ENCODE results near the gene SPATA24. TPM values are rescaled to one million over a fixed set of nuclear protein-coding genes. Genes with fewer than 3 reads are reported as not detected.

Gene SPATA24
- polyA plus RNA-seq, 3 donors = 1.6 to 3.5 (median 3.2) TPM

- no peak overlapping the region for H3K4me3 ChIP-seq (replicated peaks in 1 of 3; ENCODE audit: low read depth in 2 of 3, low read length in 3 of 3)
- H3K4me3 Mint-ChIP-seq = no peak overlapping the region
- 100% methylated on average over 2 of the region's 7 CpGs for WGBS (ENCODE audit: insufficient coverage)
- peaks cover 0 to 2% (median 0%) of the 10 kb centered on the region in 3 donors for H3K27me3 Mint-ChIP-seq (ENCODE audit: low read depth in 3 of 3)
- intact Hi-C loops (cut with micrococcal nuclease) = no loop called here
- TF ChIP-seq, protein P1, sequence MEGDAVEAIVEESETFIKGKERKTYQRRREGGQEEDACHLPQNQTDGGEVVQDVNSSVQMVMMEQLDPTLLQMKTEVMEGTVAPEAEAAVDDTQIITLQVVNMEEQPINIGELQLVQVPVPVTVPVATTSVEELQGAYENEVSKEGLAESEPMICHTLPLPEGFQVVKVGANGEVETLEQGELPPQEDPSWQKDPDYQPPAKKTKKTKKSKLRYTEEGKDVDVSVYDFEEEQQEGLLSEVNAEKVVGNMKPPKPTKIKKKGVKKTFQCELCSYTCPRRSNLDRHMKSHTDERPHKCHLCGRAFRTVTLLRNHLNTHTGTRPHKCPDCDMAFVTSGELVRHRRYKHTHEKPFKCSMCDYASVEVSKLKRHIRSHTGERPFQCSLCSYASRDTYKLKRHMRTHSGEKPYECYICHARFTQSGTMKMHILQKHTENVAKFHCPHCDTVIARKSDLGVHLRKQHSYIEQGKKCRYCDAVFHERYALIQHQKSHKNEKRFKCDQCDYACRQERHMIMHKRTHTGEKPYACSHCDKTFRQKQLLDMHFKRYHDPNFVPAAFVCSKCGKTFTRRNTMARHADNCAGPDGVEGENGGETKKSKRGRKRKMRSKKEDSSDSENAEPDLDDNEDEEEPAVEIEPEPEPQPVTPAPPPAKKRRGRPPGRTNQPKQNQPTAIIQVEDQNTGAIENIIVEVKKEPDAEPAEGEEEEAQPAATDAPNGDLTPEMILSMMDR (IDR thresholded peaks at IDR 0.05) = no peak
- no peaks in the 10 kb centered on the region for H4K20me1 ChIP-seq (ENCODE audit: insufficient read depth, low read length)
- no peaks in the 10 kb centered on the region for H3K79me2 ChIP-seq (ENCODE audit: insufficient read depth, low read length)
- H3K9ac ChIP-seq (ENCODE audit: insufficient read depth, low read length, poor library complexity, severe bottlenecking) = no peak overlapping the region
- H3K4me1 Mint-ChIP-seq = peaks cover 17% of the 10 kb centered on the region
- no peaks in the 10 kb centered on the region for H3K36me3 ChIP-seq (replicated peaks in 1 of 2; ENCODE audit: control insufficient read depth in 1 of 2, insufficient read depth in 2 of 2, low read length in 2 of 2)
- no peaks in the 10 kb centered on the region for H3K36me3 Mint-ChIP-seq
- no peak overlapping the region for H2AFZ ChIP-seq (ENCODE audit: insufficient read depth, low read depth, low read length, poor library complexity, severe bottlenecking)
- H3K4me2 ChIP-seq (replicated peaks; ENCODE audit: extremely low read depth, low read length, poor library complexity, severe bottlenecking) = no peak overlapping the region
- peaks cover 9 to 11% of the 10 kb centered on the region in 2 donors for H3K4me1 ChIP-seq (ENCODE audit: control insufficient read depth in 1 of 2, insufficient read depth in 2 of 2, low read length in 2 of 2)
- no peak for DNase-seq
- no peak overlapping the region for H3K27ac ChIP-seq (ENCODE audit: low read depth in 1 of 2, low read length in 2 of 2)
- H3K27me3 ChIP-seq (ENCODE audit: control insufficient read depth in 2 of 2, insufficient read depth in 2 of 2, low read length in 2 of 2) = no peaks in the 10 kb centered on the region
- H3K9me3 Mint-ChIP-seq = peaks cover 0 to 1% (median 0%) of the 10 kb centered on the region in 7 donors
- H3K9me3 ChIP-seq (replicated peaks in 1 of 2; ENCODE audit: control insufficient read depth in 1 of 2, insufficient read depth in 1 of 2, low read length in 2 of 2) = no peaks in the 10 kb centered on the region
- no peak overlapping the region for H3K27ac Mint-ChIP-seq
Observed at GRCh38 chr5:139408191-139408590, 4.3 kb upstream of the SPATA24 start.

DNA sequence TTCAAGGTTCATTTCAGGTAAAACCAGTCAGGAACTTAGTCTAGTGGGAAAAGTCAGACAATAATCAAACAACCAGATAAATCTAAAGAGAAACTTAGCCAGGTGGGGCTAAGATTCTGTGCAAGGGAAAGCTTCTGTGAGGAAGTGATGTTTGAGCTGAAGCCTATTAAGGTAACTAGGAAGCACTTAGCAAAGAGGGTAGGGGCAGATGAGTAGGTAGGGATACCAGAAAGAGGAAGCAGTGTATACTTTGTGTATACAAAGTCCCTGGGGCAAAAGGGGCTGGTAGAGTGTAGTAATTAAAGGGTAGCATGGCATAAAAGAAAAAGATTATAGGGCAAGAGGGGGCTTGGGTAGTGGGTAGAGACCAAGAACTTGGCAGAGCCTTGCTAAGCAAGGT lies 3.6 kb upstream of the SPATA24 start:
- Mint-ChIP-seq H3K27ac (peak overlapping the region in 1 of 7 donors; percentile 52), H3K27me3 (ENCODE audit: low read depth in 3 of 3) (peaks cover 0 to 2% (median 0%) of the 10 kb centered on the region in 3 donors), H3K9me3 (peaks cover 0 to 1% (median 0%) of the 10 kb centered on the region in 7 donors), H3K36me3 (no peaks in the 10 kb centered on the region), H3K4me3 (no peak overlapping the region), H3K4me1 (peaks cover 23% of the 10 kb centered on the region)
- no peak overlapping the region for H3K4me3 ChIP-seq (replicated peaks in 1 of 3; ENCODE audit: low read depth in 2 of 3, low read length in 3 of 3)
- TF ChIP-seq, protein P1 (IDR thresholded peaks at IDR 0.05) = no peak
- H3K79me2 ChIP-seq (ENCODE audit: insufficient read depth, low read length) = no peaks in the 10 kb centered on the region
- peaks cover 12 to 15% of the 10 kb centered on the region in 2 donors for H3K4me1 ChIP-seq (ENCODE audit: control insufficient read depth in 1 of 2, insufficient read depth in 2 of 2, low read length in 2 of 2)
- no peak overlapping the region for H3K9ac ChIP-seq (ENCODE audit: insufficient read depth, low read length, poor library complexity, severe bottlenecking)
- H3K27ac ChIP-seq (ENCODE audit: low read depth in 1 of 2, low read length in 2 of 2) = no peak overlapping the region
- intact Hi-C loops (cut with micrococcal nuclease) = no loop called here
- no peaks in the 10 kb centered on the region for H3K36me3 ChIP-seq (replicated peaks in 1 of 2; ENCODE audit: control insufficient read depth in 1 of 2, insufficient read depth in 2 of 2, low read length in 2 of 2)
- H3K27me3 ChIP-seq (ENCODE audit: control insufficient read depth in 2 of 2, insufficient read depth in 2 of 2, low read length in 2 of 2) = no peaks in the 10 kb centered on the region
- no peak overlapping the region for H3K4me2 ChIP-seq (replicated peaks; ENCODE audit: extremely low read depth, low read length, poor library complexity, severe bottlenecking)
- DNase-seq = no peak
- no peaks in the 10 kb centered on the region for H4K20me1 ChIP-seq (ENCODE audit: insufficient read depth, low read length)
- H2AFZ ChIP-seq (ENCODE audit: insufficient read depth, low read depth, low read length, poor library complexity, severe bottlenecking) = peak overlapping the region; percentile 13
- no peaks in the 10 kb centered on the region for H3K9me3 ChIP-seq (replicated peaks in 1 of 2; ENCODE audit: control insufficient read depth in 1 of 2, insufficient read depth in 1 of 2, low read length in 2 of 2)

All from CD14-positive monocyte (primary cell).